GM11168 (cell line): ENCODE results near the gene KAZN.

Experiments
- in situ Hi-C: fragments of 300-500 bp; cut with MboI; formaldehyde crosslinking; loops from one replicate; pipeline ENCODE4 v1.12.0; 2022; ENCODE audit warnings: low sequenced_read_pairs; ENCODE audit not compliant: unreplicated experiment

KAZN gene

DNA sequence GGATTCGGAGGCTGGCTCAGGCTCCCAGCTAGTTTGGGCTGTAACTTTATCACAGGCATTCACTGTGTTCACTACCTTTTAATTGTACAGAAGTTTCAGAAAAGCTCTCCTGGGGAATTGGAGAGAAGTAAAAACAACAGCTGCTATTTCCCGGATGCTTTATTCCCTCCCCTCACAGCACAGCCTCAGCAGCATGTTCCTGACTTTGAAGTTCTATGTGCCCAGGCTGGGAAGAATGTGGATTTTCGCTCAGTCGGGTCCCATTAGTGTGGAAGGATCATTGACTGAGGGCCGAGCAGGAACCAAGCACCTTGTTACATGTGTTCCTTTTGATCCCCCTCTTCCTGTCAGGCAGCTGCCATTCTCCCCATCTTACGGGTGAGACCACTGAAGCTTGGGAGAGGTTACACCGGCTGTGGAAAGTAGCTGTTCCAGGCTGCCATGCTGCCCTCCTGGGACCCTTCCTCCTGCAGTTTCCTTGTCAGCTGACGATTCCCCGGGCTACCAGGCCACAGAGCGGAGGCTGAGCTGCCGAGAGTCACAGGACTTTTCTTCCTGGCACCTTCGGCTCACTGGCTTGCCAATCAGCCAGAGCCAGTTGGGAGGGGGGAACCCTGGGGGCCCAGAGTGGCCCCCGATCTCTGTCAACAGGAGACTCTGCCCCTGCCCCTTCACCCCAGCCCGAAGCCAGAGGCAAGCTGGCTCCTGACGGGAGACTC is 331.9 kb downstream of the KAZN start:
- in situ Hi-C loops, result no loop called here

DNA sequence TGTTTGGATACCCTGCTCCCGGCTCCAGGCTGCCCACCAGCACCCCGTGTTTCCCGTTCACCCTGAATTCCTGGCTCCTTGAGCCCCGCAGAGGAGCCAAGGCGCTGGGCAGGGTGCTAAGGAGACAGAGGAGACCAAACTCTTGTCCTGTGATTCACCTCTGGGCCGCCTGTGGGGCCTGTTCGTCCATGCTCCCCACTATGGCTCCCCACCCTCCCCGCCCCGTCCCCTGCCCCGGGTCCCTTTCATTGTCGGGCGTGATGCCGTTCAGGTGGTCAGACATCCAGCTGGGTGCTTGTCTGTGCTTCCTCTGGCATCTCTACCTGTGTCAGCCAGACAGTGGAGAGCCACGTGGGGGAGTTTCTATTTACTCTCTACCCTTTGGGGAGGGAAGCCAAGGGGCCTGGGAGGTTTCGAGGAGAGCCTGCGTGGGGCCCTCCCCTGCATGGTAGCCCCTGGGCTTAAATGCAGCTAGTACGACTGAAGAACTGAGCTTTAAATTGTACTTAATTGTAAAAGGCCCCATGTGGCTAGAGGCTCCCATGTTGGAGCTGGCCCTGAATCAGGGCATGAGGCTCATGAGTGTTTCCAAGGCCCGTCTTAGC is 333.7 kb downstream of the KAZN start:
- in situ Hi-C loops, result no loop called here

DNA sequence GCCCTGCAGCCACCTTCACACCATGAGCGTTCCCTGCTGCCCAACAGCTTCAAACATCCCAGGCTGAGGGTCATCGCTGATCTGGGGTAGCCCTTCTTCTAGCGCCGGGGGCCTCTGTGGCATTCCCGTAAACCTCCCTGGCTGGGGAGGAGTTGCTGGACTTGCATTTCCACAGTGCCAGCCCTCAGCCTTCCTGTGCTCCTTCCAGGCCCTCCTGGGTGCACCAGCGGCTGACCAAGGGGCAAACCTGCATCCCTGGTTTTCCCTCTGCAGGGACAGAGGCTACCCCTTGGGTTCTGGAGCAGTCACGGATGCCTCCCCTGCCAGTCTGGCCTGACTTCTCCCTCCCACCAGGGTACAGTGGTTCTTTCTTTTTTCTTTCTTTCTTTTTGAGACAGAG is 336.4 kb downstream of the KAZN start:
- in situ Hi-C loops, result no loop called here

DNA sequence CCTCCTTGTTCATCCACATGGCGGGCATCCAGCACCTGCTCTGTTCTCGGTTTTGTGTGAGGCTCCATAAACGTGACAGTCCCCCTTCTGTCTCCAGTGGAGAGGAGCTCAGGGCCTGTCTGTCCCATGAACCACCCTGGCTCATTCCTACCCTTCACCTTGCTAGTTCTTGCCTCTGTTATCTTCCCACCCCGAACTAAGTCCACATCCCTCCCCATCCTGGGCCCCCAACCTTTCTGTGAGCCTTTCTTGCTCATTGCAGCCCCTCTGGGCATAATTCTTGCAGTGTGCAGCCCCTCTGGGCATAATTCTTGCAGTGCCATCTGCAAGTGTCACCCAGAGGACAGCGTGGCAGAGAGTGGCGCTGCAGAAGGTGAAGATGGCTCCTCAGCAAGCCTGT is 338.3 kb downstream of the KAZN start:
- in situ Hi-C loops, result no loop called here

DNA sequence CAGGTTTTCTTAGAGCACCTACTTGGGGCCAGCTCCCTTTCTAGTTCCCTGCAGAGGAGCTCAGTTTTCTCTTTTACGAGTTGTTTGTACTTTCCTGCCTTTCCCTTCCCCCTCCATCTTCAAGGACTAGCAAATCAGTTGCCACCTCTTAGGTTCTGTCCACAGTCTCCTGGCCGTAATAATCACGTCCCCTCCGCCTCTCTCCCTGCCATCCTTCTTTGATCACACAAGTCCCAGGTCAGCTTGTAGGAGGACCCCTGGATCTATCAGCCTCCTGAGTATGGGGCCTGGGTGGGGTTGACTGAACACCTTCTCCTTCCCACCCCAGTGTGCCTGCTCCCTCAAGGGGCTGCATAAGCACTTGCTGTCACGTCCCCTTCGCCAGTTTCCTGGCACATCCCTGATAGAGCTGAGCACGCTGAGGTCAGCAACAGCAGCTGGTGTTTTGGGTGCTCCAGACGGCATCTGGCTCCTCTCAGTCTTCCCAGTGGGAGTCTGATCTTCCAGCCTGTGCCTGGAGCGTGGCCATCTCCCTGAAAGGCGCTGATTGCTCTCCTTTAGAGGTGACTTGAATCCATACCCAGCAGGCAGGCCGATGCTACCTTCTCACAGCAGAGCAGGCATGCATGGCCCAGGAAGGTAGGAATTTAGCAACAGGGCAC is 338.9 kb downstream of the KAZN start:
- in situ Hi-C loops, result no loop called here

DNA sequence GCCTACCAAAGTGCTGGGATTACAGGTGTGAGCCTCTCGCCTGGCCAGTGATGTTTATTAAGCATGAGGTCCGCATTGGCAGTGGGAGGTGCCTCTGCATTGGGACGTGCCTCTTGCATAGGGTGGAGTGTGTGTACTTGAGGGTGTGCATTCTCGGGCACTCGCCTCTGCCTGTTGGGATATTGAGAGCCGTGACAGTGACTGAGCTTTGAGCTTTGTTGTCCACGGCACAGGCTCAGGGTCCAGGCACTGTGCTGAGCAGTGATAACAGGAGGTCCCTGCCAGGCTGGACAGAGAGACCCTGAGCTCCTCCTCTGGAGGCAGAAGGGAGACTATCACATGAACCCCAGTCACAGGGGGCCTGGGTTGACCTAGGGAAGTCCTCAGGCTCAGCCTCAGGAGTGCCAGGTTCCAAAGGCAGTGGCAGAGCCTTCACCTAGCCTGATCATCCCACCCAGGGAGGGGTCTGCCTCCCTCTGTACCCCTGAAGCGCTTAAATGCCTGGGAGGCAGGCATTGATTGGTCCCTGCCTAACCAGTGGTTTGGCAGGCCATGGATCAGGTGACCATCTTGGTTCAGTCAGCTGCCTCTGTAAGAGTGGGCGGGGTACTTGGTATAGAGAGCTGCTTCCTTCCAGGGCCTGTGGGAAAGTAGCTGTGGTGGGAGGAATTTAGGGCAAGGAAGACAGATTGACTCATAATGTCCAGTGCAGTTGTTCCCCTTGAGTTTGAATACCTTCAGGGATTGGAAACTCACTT is 341.2 kb downstream of the KAZN start:
- in situ Hi-C loops, result no loop called here

DNA sequence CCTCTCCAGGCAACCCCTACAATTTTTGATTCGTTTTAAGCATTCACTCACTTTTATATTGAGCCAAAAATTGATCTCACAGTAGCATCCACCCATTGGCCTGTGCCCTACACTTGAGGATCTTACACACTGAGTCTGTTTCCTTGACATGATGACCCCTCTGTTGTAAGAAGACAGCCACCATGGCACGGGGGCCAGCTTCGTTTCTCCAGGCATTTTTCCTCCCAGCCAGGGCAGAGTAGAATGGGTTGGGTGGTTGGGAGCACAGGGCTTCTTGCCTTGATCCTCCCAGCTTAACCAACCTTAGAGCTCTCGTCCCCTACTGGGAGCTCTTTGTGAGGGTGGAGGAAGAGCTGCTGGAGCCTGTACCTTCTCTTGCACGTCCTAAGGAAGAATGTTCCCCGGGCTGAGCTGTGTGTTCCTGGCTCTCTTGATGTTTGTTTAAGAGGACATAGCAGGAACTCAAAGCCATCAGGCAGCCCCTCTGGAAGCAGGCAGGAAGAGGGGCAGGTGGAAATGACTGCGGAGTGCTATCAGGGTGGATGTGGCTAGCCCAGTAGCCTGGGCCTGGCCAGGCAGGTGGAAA is 341.9 kb downstream of the KAZN start:
- in situ Hi-C loops, result no loop called here

DNA sequence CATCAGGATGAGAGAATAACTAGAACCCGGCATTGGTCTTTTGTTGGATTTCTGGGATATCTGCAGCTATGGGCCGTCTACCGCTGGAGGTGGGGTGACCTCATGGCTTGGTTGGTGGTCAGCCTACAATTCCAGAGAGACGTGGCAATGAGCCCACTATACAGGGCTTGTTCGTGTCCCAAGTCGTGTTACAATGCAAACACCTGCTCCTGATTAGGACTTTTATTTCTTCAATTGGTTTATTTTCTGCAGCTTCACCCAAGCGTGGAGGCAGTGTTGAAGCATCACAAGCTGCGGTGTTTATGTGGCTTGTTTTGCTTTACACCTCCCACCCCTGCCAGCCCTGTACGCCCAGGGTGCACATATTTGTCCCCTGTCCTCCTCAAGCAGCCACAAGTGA is 343.4 kb downstream of the KAZN start:
- in situ Hi-C loops, result no loop called here

DNA sequence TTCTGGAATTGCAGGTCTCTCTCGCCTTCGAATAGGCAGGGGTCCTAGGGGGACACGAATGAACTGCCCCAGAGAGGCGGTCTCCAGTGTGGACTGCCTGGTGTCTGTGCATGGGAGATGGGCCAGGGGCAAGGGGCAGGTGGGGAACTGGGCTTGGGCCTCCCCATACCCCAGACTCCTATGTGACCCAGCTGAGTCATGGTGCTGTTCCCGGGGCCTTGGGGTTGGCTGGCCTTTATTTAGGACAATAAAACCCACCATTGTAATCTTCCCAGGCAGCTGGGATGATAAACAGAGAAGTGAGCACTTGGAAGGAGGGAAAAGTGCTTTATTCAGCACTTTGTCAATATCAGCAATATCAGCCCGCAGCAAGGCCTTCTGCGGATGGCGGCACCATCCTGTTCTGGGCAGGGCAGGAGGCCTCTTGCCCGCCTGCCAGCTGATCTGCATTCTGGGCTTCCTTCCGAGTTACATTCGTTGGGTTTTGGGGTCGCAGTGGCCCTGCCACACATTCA is 346.0 kb downstream of the KAZN start:
- in situ Hi-C loops, result no loop called here

DNA sequence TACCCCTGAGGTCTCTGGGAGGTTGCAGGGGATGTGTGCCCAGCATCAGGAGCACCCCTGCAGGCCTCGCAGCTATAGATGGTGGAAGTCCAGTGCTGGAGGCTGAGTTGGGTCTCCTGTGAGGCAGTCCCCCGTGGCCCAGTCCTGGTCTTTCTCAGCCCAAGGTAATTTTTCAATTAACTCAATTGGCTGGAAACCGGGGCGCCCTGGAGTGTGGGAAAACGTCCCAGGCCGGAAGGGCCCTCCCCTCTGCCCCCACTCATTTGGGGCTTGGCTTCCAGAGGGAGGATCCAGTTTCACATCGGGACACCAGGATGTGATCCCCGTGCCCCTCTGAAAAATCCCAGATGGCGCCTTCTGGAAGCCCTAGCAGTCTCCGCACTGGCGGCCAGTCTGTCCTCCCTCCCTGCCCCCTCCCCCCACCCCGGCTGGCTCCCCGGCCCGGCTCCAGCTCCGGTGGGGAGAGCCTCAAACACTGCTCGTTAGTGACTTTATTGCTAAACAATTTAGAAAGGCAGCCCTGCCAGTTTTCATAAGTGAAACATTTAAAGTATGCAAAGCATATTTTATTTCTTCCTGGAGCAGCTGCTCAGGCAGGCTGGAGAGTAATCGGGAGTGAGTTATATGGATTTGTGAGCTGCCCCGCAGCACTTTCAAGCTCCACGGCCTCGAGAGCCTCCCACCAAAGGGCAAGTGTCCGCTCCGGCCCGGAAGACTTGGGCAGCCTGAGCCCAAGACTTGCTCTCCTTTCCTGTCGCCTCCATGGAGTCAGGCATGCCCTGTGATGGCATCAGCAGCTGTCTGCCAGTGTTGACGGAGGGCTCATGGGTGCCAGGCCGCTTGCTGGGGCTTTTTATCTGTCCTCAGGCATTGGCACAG is 346.9 kb downstream of the KAZN start:
- in situ Hi-C loops, result no loop called here

DNA sequence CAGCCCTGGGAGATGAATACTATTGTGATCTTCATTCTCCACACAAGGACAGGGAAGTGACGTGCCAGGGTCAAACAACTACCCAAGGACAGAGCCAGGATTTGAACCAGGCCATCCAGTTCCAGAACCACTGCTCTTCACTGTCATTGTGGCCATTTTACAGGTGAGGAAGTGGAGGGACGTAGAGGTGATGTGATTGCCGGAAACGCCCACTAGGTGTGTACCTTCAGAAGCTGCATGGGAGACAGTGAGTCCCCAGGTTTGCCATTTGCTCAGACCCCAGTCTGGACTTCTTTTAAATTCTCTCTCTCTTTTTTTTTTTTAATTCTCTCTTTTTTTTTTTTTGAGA is 347.5 kb downstream of the KAZN start:
- in situ Hi-C loops, result no loop called here

DNA sequence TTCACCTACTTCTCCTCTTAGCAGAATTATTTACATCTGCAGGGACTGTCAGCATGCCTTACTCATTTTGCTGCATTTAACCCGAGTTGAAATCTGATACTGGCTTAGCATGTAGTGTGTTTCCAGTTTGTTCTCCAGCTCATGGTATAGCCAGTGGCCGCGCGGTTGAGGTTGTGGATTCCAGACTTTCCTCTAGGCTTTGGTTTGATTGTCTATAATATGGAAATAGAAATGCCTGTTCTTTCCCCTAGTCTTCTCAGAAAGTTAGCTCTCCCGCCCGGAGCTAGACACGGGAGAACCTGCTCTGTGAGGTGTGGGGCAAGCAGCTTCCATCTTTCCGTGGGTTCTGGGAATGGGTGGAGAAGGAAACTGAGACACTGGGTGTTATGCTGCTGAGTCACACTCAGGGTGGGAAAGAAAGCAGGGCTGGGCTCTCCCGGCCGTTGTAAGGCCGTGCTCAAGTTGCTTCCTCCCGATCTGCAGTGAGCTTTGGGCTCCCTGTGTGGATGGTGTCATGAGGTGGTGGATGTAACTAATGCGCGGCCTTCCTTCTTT is 348.3 kb downstream of the KAZN start:
- in situ Hi-C loops, result no loop called here

DNA sequence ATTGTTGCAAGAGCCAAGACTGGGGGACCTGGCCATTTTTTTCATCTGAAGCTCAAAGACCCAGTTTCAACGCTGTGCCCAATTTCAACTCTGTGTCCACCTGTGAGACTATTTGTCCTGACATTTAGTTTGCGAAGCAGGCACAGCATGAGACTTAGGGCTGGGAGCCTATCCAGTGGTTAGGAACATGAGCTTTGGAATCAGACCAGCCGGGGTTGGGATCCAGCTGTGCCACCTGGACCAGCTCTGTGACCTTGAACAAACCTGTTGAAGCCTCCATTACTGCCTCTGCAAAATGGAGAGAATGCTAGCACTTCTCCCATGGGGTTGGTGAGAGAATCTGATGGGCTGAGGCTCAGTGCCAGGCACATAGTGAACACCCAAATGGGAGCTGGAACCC is 348.9 kb downstream of the KAZN start:
- in situ Hi-C loops, result no loop called here

DNA sequence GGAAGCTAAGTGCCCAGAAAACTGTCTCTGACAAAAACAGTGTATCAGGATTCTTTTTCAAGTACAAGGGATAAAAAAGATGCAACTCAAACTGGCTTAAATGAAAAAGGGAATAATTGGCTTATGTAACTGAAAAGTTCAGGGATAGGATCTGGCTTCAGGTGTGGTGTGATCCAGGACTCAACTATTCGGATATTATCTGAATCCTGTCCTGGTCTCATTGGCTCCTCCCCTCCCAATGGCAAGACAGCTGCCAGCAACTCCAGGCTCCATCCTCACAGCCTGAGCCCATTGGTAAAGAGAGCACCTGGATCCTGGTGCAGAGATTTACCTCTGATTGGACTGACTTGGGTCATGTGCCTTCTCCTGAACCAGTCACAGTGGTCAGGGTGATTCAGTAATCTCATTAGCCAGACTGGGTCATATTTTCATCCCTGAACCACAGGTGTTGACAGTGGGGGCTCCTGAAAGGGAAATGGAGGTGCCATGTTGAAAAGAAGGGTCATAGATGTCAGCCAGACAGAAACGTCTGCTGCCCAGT is 349.7 kb downstream of the KAZN start:
- in situ Hi-C loops, result no loop called here

DNA sequence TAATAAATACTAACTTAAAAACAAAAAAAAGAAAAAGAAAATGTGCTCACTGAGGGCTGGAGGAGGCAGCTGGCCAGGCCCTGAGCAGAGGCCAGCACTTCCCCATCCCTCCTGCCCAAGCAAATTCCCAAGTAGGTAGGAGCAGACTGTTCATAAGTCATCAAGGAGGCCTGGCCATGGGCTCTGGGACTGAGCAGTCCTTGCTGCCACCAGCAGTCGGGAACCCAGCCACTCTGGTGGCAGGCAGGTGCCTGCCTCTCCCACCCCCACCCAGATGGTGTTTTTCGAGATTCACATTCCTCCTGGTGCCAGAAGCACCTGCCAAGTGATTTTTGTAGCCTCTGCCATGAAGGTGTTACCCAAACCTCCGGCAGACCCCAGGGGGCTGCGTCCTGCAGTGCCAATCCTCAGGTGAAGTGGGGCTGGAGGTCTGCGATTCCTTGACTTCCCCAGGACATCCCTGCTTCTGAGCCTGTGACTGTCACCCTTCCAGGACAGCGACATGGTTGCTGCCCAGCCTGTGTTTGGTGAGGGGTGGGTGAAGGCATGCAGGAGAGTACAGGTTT is 350.9 kb downstream of the KAZN start:
- in situ Hi-C loops, result no loop called here

DNA sequence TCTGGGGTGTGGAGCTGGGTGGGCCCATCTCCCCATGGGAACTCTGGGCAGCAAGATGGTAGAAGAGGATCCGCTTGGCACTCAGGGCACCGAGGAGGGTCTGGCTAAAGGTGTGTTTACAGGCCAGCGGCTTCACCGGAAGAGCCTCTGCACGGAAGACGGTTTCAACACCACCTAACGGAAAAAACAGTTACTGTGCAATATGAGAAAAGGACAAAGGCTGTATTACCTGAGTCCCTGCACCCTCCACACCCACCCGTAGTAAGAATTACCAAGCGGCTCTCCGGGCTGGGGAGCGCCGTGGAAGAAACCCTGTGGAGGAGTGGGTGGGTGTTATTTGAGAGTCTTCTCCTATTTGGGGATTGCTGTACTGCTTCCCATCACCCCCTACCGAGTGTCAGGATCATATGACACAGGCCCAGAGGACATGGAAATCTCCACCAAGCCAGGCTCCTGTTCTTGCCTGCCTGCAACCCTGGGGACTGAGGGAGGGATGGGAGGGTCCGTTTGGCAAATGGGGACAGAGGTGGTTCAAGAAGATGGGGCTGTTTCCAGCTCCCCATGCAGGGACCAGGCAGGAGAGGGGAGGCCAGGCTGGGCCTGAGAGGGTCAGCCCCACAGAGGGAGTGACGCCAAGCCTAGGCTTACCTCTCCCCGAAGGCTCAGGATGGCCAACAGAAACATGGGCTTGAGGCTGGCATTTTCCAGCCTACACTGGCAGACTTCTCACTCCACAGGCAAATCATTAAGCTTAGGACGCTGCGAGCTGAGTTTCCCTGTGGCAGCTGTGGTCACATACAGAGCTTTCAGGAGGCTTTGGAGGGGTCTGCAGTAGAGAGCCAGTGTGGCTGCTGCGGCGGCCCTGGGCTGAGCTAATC is 351.6 kb downstream of the KAZN start:
- in situ Hi-C loops, result no loop called here

DNA sequence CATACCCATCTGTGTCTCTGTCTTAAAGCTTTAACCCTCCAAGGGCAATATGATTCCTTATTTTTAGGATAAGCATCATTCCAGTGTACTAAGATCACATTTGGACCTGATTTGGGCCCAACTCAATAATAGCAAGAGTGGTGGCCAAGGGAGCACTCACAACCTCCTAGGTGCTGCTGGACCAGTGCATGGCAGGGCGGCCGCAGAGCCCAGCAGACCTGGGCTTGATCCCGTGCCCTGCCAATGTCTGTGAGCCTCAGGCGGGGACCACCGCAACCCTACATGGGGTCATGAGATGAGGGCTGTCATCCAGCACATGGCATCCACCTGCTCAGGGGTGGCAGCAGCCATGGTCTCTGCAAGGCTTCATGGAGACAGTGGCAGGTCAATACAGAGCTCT is 353.3 kb downstream of the KAZN start:
- in situ Hi-C loops, result no loop called here
